ENCODE results near the gene ELOB. TPM values are rescaled to one million over a fixed set of nuclear protein-coding genes. Genes with fewer than 3 reads are reported as not detected.
A peak's percentile ranks its signal among the peaks of the same experiment; 100 is the strongest.

ELOB gene
- total RNA-seq, 1 donor from 2014 or later = 196 TPM

DNA sequence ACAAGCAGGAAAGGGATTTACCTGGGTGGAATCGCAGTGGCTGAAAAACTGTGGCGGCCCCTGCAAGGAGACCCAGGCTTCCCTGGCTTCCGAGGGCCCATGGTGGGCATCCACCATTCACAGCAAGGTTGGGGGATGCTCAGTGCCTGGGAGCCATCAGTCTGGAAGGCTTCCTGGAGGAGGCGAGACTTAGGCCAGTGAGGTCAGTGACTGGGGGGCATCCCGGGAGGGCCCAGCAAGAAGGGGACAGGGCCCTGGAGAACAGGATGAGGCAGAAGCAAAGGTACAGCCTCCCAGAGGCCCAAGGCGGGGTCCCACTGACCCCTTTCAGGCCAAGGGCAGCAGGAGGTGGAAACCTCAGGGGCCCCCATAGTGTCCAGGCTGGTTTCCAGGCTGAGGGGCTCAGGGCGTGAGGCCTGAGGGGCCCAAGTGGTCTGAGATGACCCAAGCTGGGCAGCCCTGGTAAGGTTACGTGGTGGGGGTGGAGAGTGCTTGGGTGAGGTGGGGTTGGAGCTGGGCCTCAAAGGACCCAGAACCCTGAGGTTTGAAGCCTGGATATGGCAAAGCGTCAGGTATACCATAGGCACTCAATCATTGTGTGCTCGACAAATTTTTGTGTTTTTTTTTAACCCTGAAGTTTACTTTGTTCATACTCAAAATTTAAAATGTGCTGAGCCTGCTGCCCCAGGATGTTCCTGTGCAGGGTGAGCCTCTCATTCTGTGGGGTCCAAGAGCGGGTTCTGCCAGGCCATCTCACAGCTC is 40.4 kb downstream of the ELOB start:
- H3K9me3 ChIP-seq = no peaks in the 10 kb centered on the region
- TF ChIP-seq, protein P1, sequence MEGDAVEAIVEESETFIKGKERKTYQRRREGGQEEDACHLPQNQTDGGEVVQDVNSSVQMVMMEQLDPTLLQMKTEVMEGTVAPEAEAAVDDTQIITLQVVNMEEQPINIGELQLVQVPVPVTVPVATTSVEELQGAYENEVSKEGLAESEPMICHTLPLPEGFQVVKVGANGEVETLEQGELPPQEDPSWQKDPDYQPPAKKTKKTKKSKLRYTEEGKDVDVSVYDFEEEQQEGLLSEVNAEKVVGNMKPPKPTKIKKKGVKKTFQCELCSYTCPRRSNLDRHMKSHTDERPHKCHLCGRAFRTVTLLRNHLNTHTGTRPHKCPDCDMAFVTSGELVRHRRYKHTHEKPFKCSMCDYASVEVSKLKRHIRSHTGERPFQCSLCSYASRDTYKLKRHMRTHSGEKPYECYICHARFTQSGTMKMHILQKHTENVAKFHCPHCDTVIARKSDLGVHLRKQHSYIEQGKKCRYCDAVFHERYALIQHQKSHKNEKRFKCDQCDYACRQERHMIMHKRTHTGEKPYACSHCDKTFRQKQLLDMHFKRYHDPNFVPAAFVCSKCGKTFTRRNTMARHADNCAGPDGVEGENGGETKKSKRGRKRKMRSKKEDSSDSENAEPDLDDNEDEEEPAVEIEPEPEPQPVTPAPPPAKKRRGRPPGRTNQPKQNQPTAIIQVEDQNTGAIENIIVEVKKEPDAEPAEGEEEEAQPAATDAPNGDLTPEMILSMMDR (IDR thresholded peaks at IDR 0.05) = no peak
- H3K27ac ChIP-seq = no peak overlapping the region
- DNase-seq (no peak), ATAC-seq (no peak)
- intact Hi-C loops (cut with DNase I) = no loop called here
- H3K27me3 ChIP-seq (ENCODE audit: low read depth) = peaks cover 5% of the 10 kb centered on the region
- no peaks in the 10 kb centered on the region for H3K36me3 ChIP-seq
- no peak overlapping the region for H3K4me3 ChIP-seq
- no peaks in the 10 kb centered on the region for H3K4me1 ChIP-seq

GRCh38 chr16:2734844-2735515 is 42.1 kb downstream of the ELOB start:
- intact Hi-C loops (cut with DNase I) = no loop called here
- H3K4me1 ChIP-seq = no peaks in the 10 kb centered on the region
- H3K27me3 ChIP-seq (ENCODE audit: low read depth) = peaks cover 5% of the 10 kb centered on the region
- DNase-seq (no peak), ATAC-seq (peak in 1 of 2 donors; percentile 23)
- H3K9me3 ChIP-seq = no peaks in the 10 kb centered on the region
- no peak overlapping the region for H3K27ac ChIP-seq
- H3K36me3 ChIP-seq = no peaks in the 10 kb centered on the region
- H3K4me3 ChIP-seq = no peak overlapping the region
- TF ChIP-seq, protein P1 (IDR thresholded peaks at IDR 0.05) = no peak

GRCh38 chr16:2728034-2728433 is 49.0 kb downstream of the ELOB start:
- no peak for DNase-seq
- no peaks in the 10 kb centered on the region for H3K9me3 ChIP-seq
- ATAC-seq = no peak
- TF ChIP-seq, protein P1 (IDR thresholded peaks at IDR 0.05) = no peak
- no peaks in the 10 kb centered on the region for H3K36me3 ChIP-seq
- H3K27ac ChIP-seq = no peak overlapping the region
- no peaks in the 10 kb centered on the region for H3K27me3 ChIP-seq (ENCODE audit: low read depth)
- intact Hi-C loops (cut with DNase I) = no loop called here
- H3K4me1 ChIP-seq = no peaks in the 10 kb centered on the region
- H3K4me3 ChIP-seq = no peak overlapping the region

- intact Hi-C loops (cut with DNase I) = no loop called here
- no peak overlapping the region for H3K27ac ChIP-seq
- no peaks in the 10 kb centered on the region for H3K36me3 ChIP-seq
- no peaks in the 10 kb centered on the region for H3K9me3 ChIP-seq
- DNase-seq (no peak), ATAC-seq (no peak)
- no peak overlapping the region for H3K4me3 ChIP-seq
- no peaks in the 10 kb centered on the region for H3K27me3 ChIP-seq (ENCODE audit: low read depth)
- TF ChIP-seq, protein P1 (IDR thresholded peaks at IDR 0.05) = no peak
- no peaks in the 10 kb centered on the region for H3K4me1 ChIP-seq
Measured at GRCh38 chr16:2726923-2727322, 50.2 kb downstream of the ELOB start.

DNA sequence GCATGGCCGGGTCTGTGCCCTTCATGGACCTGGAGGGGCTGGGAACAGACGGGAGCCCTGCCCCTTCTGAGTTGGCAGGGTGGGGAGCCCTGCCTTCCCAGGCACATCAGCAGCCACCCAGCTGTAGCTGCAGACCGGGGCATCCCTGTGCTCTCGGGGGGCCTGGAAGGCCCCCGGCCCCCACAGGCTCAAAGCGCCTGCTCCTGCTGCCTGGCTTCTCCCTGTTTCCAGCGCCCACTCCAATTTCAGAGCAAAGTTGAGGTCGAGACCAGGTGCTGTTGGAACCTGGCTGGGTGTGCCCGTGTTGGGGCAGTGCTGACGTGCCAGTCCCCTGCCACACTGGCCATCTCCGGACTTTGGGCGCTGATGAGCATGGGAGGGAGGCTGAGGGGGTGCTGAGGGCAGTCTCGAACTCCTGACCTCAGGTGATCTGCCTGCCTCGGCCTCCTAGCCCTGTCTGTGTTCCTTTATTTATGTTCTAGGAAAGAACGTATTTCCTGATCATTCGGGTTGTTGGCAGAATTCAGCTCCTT is 52.2 kb downstream of the ELOB start:
- H3K27me3 ChIP-seq (ENCODE audit: low read depth) = no peaks in the 10 kb centered on the region
- DNase-seq = no peak
- peaks cover 14% of the 10 kb centered on the region for H3K4me1 ChIP-seq
- intact Hi-C loops (cut with DNase I) = no loop called here
- ATAC-seq = no peak
- H3K36me3 ChIP-seq = no peaks in the 10 kb centered on the region
- TF ChIP-seq, protein P1 (IDR thresholded peaks at IDR 0.05) = no peak
- H3K27ac ChIP-seq = no peak overlapping the region
- no peak overlapping the region for H3K4me3 ChIP-seq
- no peaks in the 10 kb centered on the region for H3K9me3 ChIP-seq

Measured in lower lobe of right lung (tissue), 2 donors.